ENCODE data around the gene SCN3B.

SCN3B gene

DNA sequence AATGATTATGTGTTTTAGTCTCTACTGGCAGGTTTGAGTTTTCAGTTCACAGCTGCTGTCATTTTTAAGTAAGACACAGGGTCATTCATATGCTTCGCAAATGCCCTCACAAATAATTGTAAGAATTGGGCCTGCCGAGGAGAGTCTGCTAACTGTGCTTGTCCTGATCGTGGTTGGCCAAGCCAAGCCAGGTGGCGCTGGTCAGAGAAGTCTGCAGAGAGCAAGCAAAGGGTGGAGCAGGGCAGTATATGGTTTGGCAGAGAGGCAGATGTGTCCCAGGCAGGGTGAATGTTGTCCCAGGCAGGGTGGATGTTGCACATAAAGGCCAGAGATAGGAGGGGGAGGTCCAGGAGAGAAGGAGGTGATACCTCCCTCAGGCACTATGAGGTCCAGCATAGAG is 52.7 kb downstream of the SCN3B start:
- DNase-seq (ENCODE audit: low spot score): no peak
- Histone ChIP-seq H3K4me3 (no peak overlapping the region), H3K27ac (no peak overlapping the region)
- TF ChIP-seq, protein P1, sequence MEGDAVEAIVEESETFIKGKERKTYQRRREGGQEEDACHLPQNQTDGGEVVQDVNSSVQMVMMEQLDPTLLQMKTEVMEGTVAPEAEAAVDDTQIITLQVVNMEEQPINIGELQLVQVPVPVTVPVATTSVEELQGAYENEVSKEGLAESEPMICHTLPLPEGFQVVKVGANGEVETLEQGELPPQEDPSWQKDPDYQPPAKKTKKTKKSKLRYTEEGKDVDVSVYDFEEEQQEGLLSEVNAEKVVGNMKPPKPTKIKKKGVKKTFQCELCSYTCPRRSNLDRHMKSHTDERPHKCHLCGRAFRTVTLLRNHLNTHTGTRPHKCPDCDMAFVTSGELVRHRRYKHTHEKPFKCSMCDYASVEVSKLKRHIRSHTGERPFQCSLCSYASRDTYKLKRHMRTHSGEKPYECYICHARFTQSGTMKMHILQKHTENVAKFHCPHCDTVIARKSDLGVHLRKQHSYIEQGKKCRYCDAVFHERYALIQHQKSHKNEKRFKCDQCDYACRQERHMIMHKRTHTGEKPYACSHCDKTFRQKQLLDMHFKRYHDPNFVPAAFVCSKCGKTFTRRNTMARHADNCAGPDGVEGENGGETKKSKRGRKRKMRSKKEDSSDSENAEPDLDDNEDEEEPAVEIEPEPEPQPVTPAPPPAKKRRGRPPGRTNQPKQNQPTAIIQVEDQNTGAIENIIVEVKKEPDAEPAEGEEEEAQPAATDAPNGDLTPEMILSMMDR (IDR thresholded peaks at IDR 0.05): no peak

DNA sequence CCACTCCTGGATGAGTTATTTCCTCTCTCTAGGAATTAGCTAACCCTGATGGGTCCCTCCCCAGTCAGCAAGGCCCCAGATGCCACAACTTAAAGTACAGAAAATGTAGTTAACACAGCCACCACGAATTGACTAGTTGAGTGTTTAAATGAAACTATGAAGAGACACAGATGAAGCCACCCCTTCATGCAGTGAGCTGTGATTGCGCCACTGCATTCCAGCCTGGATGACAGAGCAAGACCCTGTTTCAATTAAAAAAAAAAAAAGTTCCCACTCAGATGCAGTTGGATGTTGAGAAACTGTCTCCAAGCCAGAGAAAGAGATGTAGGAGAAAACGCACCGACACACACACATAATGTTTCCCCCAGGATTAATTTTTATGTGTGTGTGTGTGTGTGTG is 53.3 kb downstream of the SCN3B start:
- no peak overlapping the region for H3K4me3 ChIP-seq
- no peak overlapping the region for H3K27ac ChIP-seq
- TF ChIP-seq, protein P1 (IDR thresholded peaks at IDR 0.05): no peak
- DNase-seq (ENCODE audit: low spot score): no peak

DNA sequence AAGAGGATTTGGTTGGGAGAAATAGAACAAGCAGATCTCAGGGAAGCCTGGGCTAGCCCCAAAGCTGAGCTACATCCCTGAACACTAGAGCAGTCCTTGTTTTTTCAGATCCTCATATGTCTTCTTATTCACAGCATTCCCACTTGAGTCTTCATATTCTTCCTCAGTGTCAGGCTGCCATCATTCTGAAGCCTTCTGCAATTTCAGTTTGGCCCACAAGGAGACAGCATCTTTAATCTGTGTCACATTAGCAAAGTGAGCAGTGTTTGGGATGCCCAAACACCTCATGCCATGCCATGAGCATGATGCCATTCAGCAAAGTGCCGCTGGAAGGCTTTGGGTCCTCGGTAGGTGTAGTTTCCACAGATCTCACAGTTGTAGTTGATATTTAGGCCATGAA is 56.6 kb downstream of the SCN3B start:
- H3K27ac ChIP-seq: no peak overlapping the region
- H3K4me3 ChIP-seq: no peak overlapping the region
- TF ChIP-seq, protein P1 (IDR thresholded peaks at IDR 0.05): no peak
- no peak for DNase-seq (ENCODE audit: low spot score)

DNA sequence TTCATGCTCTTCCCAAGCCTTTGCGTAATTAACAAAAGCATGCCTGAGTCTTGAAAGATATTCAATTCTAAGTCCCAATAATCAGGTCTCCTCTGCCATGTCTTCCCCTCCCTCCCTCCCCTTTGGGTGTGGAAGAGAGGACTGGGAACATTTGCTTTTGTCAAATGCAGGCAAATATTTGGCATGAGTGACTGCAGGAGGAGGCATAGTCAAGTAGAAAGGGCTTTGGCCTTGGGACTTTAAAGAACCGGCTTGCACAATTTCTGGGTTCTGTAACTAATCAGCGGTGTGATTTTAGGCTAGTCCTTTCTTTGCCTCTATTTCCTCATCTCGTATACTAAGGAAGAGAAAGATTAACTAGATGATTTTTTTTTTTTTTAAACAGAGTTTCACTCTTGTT is 59.5 kb downstream of the SCN3B start:
- TF ChIP-seq, protein P1 (IDR thresholded peaks at IDR 0.05): no peak
- Histone ChIP-seq H3K27ac (no peak overlapping the region), H3K4me3 (no peak overlapping the region)
- DNase-seq (ENCODE audit: low spot score): no peak

DNA sequence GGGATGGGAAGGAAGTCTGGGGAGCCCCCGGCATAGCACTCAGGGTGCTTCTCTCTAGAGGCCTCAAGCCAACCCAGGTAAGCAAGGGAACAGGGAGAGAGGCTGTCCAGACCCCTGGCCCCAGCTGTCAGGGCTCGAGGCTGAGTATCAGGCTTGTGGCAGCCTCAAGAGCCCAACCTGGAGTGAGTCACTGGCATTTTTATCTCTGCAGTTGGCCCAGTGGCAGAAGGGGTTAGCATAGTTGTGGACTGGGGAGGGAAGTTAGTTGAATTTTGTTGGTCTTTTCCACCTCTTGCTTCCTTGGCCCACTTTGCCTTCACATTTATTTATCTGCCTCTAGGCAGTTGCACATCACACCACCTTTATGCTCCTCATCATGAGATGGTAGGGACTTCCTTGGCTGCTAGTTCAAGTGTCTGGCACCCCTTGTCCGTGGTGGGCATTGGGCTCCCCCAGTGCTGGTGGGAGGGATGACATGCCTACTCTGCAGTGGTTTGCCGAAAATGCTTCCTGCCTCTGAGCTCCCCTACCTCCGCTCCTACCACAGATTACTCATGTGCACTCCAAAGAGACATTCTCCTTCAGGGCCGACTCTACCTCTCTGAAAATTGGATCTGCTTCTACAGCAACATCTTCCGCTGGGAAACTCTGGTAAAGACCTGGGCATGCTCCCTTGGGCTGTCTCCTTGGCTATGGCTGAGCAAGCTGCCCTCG is 60.1 kb downstream of the SCN3B start:
- Histone ChIP-seq H3K4me3 (no peak overlapping the region), H3K27ac (no peak overlapping the region)
- TF ChIP-seq, protein P1 (IDR thresholded peaks at IDR 0.05): no peak
- DNase-seq (ENCODE audit: low spot score): no peak

DNA sequence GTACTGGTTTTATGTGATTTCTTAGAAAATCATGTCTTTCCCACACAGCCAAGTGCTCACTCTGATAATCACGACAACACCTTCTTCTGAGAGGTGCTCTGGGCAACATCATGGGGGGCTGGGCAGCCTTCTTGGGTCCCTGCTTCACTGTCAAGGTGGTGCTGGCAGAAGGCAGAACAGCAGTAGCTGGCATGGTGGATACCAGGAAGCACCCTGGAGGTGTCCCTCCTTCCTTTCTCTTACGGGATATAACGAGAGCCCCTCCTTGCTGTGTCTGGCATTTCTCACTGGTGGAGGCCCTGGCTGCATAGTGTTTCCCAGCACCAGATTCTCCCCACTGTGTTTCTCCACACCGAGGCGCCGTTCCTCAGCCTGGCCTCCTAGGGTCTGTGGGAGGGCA is 60.9 kb downstream of the SCN3B start:
- H3K4me3 ChIP-seq: no peak overlapping the region
- DNase-seq (ENCODE audit: low spot score): no peak
- TF ChIP-seq, protein P1 (IDR thresholded peaks at IDR 0.05): no peak
- no peak overlapping the region for H3K27ac ChIP-seq

DNA sequence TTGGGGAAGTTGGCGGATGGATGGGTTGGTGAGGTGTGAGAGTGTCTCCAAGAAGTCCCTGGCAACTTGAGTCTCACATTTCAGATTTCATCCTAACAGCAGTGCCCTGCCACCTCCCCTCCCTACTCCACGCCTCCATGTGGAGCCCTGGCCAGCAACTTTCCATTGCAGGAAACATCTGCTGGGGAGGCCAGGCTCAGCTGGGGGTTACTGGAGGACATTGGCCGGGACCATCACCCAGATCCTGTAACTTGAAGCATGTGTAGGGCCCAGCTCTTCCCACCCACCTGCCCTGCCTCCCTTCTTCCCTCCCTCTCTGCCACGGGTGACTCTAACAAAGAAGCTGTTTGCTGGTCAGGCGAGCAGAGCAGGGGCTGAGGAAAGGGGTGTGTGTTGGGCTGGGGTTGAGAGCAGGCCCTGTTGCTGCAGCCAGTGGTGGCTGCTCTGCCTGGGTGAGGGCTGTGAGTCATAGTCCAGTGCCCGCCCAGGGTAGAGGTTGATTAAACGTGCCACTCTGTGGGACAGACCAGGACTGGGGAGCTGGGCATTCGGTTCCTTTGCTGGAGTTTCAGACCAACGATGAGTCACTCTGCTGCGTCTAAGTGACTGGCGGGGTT is 64.0 kb downstream of the SCN3B start:
- TF ChIP-seq, protein P1 (IDR thresholded peaks at IDR 0.05): no peak
- no peak for DNase-seq (ENCODE audit: low spot score)
- no peak overlapping the region for H3K4me3 ChIP-seq
- no peak overlapping the region for H3K27ac ChIP-seq
